ENCODE data around the gene CGNL1.
A peak's percentile ranks its signal among the peaks of the same experiment; 100 is the strongest.

CGNL1 gene

GRCh38 chr15:57582090-57582489 lies 205.8 kb downstream of the CGNL1 start:
- no peak for DNase-seq

GRCh38 chr15:57583282-57583681 lies 207.0 kb downstream of the CGNL1 start:
- DNase-seq = no peak

GRCh38 chr15:57583720-57584119 lies 207.4 kb downstream of the CGNL1 start:
- DNase-seq = no peak

- no peak for DNase-seq
Observed at GRCh38 chr15:57586661-57587424, 210.5 kb downstream of the CGNL1 start.

GRCh38 chr15:57589281-57589680 lies 213.0 kb downstream of the CGNL1 start:
- no peak for DNase-seq

- DNase-seq = no peak
Observed at GRCh38 chr15:57589754-57590153, 213.4 kb downstream of the CGNL1 start.

- no peak for DNase-seq
Observed at GRCh38 chr15:57591237-57591821, 215.0 kb downstream of the CGNL1 start.

- DNase-seq = no peak
Observed at GRCh38 chr15:57591822-57592367, 215.6 kb downstream of the CGNL1 start, which contains the start of gene MYZAP. TSS of gene MYZAP (plus strand) at chr15:57591904. CDS start at chr15:57592035, 131 bp downstream.

- no peak for DNase-seq
Observed at GRCh38 chr15:57592426-57592825, 216.1 kb downstream of the CGNL1 start.

- DNase-seq = no peak
Observed at GRCh38 chr15:57592836-57593420, 216.6 kb downstream of the CGNL1 start.

- no peak for DNase-seq
Observed at GRCh38 chr15:57594479-57594878, 218.2 kb downstream of the CGNL1 start.

GRCh38 chr15:57595011-57595866 lies 218.9 kb downstream of the CGNL1 start:
- DNase-seq = peak; percentile 53

GRCh38 chr15:57596301-57596855 lies 220.1 kb downstream of the CGNL1 start:
- no peak for DNase-seq

- no peak for DNase-seq
Observed at GRCh38 chr15:57596978-57597377, 220.7 kb downstream of the CGNL1 start.

- no peak for DNase-seq
Observed at GRCh38 chr15:57597431-57597830, 221.1 kb downstream of the CGNL1 start.

GRCh38 chr15:57598346-57598745 lies 222.0 kb downstream of the CGNL1 start:
- DNase-seq = no peak

- no peak for DNase-seq
Observed at GRCh38 chr15:57599296-57599810, 223.0 kb downstream of the CGNL1 start.

- no peak for DNase-seq
Observed at GRCh38 chr15:57600197-57600596, 223.9 kb downstream of the CGNL1 start.
